HT1080 (cell line): Measurements from ENCODE around the gene PPIG. TPM values are rescaled to one million over a fixed set of nuclear protein-coding genes. Genes with fewer than 3 reads are reported as not detected.
"Not testable (repeated sequence)": the region's sequence is repeated elsewhere in the genome, so short reads cannot be mapped to it uniquely, and the experiment has no call there.

Experiments used
- DNase-seq: peaks from one replicate; pipeline ENCODE4 v3.0.0-alpha.2; 2015; ENCODE audit warnings: low read depth
- polyA plus RNA-seq, 2 experiments: library from polyadenylated mRNA; depleted of rRNA; stranded (reverse); fragments of >200 nt; gene quantifications; 2 replicates each; pipeline ENCODE4 v1.2.3, GENCODE V29; 2015
- total RNA-seq: library from RNA; depleted of rRNA; stranded (reverse); fragments of >200 nt; shearing (Covaris generic); gene quantifications from 2 replicates; pipeline ENCODE4 v1.2.3, GENCODE V29; 2014; rRNA removed

Gene PPIG
- total RNA-seq, result 18.2 and 24.0 TPM in 2 replicates
- 20.6 and 25.7 TPM in 2 replicates for polyA plus RNA-seq (2015; cell fraction: cytosol; rRNA removed)
- polyA plus RNA-seq (2015; cell fraction: nucleus; rRNA removed), result 48.5 and 50.5 TPM in 2 replicates

DNA sequence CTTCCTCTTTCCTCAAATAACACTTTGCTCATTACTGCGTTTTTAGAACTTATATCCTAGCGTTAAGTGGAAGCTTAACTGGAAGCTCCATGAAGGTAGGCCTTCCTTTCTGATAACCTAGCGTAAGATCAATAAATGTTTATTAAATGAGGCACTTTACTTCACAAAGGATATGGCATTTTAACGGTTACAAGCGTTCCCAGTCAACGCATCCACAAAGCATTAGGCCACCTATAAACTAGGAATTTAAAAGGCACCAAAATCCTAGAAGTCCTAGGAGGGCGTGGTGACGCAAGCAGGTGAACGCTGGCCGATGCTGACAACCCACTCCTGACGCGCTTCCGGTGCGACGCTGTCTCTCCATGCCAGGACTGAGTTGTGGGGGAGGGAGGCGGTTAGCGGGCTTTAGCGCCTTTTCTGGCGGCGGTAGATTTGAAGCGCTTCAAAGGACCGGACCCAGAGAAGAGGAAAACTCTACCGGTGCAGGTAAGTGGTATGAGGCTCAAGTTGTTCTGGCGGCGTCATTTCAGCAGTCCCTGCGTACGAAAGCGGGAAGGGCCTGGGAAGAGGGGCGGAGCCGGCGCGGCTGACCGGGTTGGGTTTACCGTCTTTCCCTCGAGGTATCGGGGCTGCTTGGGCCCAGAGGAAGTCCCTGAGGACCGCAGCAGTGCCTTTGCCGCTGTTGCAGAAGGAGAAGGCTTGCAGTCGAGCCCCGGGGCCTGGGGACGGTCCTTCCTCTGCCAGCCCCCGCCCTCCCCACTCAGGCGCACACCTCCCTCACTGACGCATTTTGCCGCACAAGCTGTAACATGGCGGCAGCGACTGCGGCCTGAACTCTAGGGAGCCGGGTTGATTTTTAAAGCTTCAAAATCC, at the start of gene PPIG:
Gene PPIG, plus strand, starts transcription at position 347 of the 873 bp plus-strand sequence. CDS start 19,691 bp downstream, outside the sequence.
- peak; percentile 84 for DNase-seq

DNA sequence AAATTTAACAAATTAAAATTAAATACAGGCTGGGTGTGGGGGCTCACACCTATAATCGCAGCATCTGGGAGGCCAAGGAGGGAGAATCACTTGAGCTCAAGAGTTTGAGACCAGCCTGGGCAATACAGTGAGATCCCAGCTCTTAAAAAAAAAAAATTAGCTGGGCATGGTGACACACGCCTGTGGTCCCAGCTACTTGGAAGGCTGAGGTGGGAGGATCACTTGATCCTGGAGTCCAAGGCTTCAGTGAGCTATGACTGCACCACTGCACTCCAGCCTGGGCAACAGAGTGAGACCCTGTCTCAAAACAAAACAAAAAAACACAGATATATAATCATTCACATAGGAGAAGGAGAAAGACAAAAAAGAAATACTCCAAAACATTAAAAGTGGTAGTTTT, 44.7 kb upstream of the PPIG start:
- not testable (repeated sequence) for DNase-seq

DNA sequence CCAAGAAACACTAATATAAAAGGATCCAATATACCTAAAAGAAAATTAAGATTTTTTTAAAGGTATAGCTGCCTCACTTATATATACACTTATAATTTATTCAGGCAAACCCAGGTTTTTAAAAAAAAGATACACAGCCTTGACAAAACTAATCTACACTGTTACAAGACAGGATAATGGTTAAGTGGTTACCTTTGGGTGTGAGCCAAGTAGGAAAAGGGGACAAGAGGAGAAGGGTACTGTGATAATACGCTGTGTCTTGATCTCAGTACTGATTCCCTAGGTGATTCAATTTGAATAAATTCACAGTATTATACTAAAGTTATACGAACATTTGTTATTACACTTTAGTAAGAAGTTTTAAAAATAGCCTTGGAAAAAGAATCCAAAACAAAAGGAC, 44.0 kb upstream of the PPIG start:
- no peak for DNase-seq

DNA sequence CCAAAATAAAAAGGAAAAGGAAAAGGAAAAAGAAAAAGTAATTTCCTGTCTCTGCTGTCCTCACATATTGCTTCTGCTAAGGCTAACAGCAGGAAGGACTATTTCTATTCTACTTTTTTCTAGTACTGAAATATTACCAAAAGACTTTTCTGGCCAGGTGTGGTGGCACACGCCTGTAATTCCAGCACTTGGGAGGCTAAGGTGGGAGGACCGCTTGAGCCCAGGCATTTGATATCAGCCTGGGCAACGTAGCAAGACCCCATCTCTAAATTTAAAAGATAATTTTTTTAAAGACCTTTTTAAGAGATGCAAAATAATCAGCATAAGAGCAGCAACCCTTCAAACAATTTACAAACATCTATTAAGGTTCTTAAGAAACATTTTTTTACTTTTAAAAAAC, 41.7 kb upstream of the PPIG start:
- DNase-seq, result no peak

DNA sequence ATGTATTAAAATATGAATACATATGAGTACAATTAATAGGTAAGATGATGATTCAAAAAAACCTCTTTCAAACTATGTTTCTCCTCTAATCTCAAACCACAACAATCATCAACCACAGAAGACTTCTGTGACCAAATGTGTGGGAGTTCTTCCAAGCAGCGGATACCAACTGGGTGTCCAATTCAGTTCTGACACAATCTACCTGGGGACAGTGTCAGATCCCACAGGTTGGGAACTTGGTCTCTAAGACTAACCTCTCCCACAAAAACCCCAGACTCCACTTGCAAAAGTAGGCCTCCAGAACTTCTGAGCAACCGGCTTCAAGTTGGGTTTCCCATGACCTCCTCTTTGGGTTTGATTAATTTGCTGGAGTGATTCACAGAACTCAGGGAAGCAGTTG, 37.4 kb upstream of the PPIG start:
- no peak for DNase-seq

DNA sequence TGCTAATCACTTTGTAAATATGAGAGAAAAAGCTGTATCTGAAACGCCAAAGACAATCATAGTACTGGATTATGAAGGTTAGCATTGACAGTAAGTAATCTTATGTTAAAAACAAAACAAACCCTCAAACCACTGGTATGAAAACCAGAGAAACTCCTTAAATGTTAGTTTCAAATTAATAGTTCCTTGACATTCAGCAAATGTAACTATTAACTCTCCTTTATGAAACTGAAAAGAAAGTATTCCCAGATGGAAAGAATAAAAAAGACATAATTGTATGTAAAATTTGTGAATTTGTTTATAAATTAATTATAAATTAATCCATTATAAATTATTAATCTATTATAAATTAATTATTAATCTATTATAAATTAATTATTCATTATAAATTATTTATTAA, 22.8 kb upstream of the PPIG start:
- no peak for DNase-seq

DNA sequence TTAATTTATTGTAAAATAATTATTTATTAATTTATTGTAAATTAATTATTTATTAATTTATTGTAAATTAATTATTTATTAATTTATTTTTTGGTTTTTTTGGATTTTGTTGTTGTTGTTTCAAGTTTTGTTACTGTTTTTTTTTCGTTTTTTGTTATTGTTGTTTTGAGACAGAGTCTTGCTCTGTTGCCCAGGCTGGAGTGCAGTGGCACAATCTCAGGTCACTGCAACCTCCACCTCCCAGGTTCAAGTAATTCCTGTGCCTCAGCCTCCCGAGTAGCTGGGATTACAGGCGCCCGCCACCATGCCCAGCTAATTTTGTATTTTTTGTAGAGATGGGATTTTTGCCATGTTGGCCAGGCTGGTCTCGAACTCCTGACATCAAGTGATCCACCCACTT, 22.1 kb upstream of the PPIG start:
- not testable (repeated sequence) for DNase-seq

DNA sequence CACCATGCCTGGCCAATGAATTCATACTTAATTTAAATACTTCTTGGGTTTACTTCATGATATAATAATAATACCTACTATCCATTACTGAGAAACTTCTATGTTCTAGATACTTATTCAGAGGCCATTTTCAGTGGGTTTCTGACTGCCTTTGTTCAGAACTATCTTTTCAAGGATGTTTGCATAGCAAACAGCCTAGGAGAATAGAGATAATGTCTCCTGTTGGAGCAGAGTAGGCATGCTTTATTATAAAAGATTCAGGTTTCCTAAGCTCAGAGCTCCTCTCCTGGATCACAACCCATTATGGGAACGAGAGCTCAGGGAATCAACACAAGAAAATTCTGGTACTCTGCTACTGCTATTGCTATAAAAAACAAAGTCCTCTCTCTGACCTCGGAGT, 21.6 kb upstream of the PPIG start:
- no peak for DNase-seq

DNA sequence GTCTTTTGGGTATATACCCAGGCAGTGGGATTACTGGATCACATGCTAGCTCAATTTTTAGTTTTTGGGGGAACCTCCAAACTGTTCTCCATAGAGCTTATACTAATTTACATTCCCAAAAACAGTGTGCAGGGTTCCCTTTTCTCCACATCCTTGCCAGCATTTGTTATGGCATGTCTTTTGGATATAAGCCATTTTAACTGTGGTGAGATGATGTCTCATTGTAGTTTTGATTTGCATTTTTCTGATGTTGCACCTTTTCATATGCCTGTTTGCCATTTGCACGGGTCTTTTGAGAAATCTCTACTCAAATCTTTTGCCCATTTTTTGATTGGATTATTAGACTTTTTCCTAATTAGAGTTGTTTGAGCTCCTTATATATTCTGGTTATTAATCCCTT, 18.5 kb upstream of the PPIG start:
- no peak for DNase-seq

DNA sequence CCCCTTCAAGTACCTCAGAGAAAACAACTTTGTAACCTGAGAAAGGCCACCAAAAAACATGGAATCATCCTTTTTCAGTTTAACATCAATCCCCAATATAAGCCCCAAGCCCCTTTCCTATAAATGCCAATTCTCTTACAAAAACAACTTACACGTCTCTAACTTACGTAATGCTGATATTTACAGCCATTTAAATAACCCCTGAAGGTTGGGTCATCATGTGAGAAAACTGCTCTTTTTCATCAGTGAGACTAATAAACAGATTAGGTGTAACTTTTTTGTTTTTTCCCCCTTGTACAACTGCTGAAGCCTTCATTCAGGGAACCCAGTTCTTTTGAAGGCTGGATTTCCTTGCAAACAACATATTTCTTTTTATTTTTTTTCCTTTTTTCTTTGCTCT, 14.2 kb upstream of the PPIG start:
- DNase-seq, result no peak

DNA sequence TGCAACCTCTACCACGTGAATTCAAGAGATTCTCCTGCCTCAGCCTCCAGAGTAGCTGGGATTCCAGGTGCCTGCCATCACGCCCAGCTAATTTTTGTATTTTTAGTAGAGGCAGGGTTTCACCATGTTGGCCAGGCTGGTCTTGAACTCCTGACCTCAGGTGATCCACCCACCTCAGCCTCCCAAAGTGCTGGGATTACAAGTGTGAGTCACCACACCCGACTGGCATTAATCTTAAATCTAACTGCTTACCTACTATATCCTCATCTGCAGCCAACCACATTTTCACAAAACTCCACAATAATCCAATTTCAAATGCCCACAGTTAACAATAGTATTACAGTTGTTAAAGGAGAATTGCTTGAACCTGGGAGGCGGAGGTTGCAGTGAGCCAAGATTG, 13.4 kb upstream of the PPIG start:
- DNase-seq, result not testable (repeated sequence)

DNA sequence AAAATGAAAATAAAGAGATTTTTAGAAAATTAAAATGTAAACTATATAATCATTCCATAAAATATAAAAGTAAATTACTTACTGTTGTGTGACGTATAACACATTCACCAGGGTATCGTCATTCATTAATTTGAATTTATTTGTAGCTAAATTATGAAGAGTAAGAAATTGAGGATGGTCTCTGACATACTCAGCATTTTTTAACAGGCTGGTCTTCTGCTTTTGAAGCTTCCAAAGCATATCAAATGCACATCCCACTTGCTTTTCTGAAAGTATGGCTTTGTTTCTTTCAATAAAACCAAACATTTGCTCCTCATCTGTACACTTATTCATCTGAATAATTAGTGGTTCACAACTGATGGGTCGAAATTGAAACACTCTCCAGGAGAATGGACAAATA, 12.6 kb upstream of the PPIG start:
- DNase-seq, result no peak

DNA sequence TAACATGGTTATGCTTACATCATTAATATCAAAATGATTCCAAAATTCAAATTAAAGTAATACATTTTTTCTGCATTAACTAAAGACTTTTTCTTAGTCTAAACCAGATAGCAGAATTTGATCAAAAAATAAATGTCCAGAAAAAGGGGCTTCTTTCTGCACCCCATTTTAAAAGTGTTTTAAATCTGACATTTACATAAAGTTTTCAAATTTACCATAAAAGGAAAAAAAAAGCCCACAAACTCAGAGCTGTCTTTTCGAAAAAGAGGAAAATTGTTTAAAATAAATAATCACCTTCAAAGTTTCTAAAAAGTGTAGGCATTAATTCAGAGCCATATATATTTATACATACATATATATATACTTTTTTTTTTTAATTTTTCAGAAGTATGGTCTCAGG, 12.0 kb upstream of the PPIG start:
- DNase-seq, result no peak

DNA sequence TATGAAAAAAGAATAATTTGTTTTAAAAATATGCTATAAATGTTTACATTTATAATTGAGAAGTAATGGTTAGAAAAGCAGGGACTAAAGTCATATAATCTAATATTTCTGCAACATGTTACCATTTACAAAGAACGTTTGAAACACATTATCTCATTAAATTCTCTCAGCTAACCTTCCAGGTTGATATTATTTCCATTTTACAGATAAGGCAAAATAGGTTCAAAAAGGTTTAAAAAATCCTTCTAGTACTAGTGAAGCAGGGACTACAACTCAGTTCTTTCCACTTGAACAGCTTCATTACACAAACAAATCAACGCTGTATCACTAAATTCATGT, 11.4 kb upstream of the PPIG start:
- no peak for DNase-seq

DNA sequence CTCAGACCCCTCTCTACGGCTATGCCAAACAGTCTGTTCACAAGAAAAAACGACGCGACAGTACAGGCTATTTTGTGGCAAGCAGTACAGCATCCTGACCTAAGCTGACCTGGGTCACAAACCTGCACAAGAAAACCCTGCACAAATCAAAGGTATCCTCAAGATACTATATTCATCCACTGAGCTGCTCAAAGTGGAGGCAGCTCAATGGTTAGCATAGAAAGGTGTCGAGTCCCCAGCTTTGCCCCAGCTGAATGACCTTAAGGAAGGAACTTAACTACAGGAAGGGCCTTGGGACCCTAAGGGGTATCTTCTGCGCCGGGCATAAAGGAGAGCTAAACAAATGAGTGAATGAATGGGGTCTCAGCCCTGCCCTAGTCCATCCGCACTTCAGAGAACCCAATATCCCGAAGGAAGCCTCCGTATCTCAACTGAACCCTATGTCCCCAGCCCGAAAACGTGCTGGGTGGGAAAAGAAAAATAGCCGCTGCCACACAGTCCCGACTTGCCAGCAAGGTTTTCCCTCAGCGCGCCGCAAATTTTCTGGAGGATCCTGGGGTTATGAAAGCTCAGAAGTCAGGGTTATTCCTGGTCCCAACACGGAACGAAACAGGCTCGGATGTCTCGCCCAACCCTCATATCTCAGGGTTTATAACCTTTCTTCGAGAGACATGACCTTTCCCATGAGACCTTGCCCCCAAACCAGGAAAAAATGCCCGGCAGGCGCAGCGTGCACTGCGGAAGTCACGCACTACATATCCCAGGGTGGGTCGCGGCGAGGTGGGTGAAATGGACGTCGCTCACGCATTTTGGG, 10.8 kb upstream of the PPIG start, which contains the start of gene FASTKD1:
Gene FASTKD1, minus strand, starts transcription at position 706 of the 814 bp plus-strand sequence. CDS start 1,836 bp downstream, outside the sequence.
- DNase-seq, result peak; percentile 89

DNA sequence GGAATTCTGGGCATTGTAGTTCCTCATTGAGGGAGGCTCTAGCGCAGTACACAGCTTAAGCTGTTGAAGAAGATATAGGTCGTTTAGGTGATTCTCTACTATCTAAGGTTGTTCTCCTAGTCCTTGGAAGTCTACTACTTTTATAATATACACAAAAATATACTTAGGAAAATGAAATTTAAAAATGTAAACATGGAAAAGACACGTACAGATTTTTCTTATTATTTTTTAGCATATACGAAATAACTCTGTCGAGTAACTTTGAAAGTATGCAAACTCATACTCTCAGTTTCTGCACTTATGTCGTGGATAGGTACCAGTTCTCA, 10.2 kb upstream of the PPIG start:
- no peak for DNase-seq

DNA sequence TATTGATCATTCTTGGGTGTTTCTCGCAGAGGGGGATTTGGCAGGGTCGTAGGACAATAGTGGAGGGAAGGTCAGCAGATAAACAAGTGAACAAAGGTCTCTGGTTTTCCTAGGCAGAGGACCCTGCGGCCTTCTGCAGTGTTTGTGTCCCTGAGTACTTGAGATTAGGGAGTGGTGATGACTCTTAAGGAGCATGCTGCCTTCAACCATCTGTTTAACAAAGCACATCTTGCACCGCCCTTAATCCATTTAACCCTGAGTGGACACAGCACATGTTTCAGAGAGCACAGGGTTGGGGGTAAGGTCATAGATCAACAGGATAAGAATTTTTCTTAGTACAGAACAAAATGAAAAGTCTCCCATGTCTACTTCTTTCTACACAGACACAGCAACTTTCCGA, 9.6 kb upstream of the PPIG start:
- DNase-seq, result not testable (repeated sequence)

DNA sequence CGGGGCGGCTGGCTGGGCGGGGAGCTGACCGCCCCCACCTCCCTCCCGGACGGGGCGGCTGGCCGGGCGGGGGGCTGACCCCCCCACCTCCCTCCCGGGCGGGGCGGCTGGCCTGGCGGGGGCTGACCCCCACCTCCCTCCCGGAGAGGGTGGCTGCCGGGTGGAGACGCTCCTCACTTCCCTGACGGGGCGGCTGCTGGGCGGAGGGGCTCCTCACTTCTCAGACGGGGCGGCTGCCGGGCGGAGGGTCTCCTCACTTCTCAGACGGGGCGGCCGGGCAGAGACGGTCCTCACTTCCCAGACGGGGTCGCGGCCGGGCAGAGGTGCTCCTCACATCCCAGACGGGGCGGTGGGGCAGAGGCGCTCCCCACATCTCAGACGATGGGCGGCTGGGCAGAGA, 8.9 kb upstream of the PPIG start:
- DNase-seq, result not testable (repeated sequence)

DNA sequence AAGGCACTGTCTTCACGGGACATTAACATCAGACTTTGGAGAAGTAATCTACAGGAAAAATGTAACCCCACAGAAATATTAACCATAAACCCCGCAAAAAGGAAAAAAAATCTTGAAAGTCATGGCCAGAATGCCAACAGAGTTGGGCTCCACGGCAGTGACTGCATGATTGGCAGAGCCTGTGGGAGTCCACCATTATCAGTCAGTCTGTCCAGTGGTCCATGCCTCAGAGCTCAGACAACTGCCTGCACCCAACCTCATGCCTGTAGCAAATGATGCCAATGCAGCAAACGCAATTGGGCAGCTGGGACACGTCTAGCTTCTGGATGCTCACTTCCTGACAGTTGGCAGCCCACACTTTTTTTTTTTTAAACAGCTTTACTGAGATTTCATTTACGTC, 5.1 kb upstream of the PPIG start:
- no peak for DNase-seq

DNA sequence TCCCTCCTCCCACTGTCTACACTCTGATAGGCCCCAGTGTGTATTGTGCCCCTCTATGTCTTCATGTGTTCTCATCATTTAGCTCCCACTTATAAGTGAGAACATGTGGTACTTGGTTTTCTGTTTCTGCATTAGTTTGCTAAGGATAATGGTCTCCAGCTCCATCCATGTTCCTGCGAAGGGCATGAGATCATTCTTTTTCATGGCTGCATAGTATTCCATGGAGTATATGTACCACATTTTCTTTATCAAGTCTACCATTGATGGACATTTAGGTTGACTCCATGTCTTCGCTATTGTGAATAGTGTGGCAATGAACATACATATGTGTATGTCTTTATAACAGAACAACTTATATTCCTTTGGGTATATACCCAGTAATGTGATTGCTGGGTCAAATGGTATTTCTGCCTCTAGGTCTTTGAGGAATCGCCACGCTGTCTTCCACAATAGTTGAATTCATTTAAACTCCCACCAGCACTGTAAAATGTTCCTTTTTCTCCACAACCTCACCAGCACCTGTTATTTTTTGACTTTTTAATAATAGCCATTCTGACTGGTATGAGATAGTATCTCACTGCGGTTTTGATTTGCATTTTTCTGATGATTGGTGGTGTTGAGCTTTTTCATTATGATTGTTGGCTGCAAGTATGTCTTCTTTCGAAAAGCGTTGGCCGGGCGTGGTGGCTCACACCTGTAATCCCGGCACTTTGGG, 1.4 kb upstream of the PPIG start:
- DNase-seq, result not testable (repeated sequence)

DNA sequence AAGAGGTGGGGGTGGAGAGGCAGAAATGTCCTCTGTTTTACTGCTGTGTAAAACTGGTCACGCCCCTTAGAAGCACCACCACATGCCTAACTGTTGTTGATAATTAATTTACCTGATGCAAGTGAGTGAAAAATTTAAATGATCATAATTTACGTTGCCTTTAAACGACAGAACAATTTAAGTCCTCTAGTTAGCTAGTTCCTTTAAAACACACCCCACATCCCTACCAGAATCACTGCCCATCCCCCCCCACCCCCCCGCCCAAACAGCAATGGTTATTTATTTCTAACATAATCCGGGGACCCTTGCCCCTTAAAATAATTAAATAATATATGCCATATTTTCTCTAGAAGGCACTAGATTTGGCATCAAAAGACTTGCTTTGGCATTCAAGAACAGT, 633 bp upstream of the PPIG start:
- DNase-seq, result no peak

DNA sequence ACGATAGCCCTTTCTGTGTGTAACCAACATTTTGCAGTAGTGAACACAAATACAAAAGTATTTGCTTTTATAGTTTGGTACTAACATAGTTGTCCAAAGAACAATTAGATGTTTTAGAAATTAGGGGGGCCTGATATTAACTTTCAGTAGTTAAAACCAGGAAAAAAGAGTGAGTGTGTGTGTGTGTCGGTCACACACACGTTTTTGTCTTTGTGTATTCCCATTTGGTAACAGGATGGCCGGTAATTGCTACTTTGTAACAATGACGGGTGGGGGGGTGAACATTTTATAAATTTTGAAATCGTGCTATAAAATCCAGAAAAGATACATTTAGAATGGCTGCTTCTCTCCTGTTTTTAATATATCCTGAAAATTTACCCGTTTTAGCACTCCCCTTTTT, 1.5 kb downstream of the PPIG start:
- no peak for DNase-seq
